SJSA1 (cell line): ENCODE measurements around the gene TLCD3B. TPM values are rescaled to one million over a fixed set of nuclear protein-coding genes. Genes with fewer than 3 reads are reported as not detected.

Source experiments
- DNase-seq, 2 experiments: peaks; one replicate each; pipeline ENCODE4 v3.0.0-alpha.2; 2015 to 2020; ENCODE audit warnings: low spot score in 2 of 2, low read depth in 1 of 2
- H3K27ac ChIP-seq: fragments of 250-450 bp; sonication (Bioruptor Pico); 2 replicates; pipeline ENCODE4 v1.5.1; 2020; ENCODE audit warnings: mild to moderate bottlenecking, moderate library complexity
- H3K27me3 ChIP-seq: fragments of 250-450 bp; sonication (Bioruptor Pico); replicated peaks from 2 replicates; pipeline ENCODE4 v1.5.1; 2020; ENCODE audit warnings: mild to moderate bottlenecking, moderate library complexity
- H3K36me3 ChIP-seq: fragments of 250-450 bp; sonication (Bioruptor Pico); 2 replicates; pipeline ENCODE4 v1.5.1; 2020; ENCODE audit warnings: mild to moderate bottlenecking
- H3K4me1 ChIP-seq: fragments of 250-450 bp; sonication (Bioruptor Pico); replicated peaks from 2 replicates; pipeline ENCODE4 v1.6.1; 2021; ENCODE audit warnings: mild to moderate bottlenecking
- H3K4me3 ChIP-seq: fragments of 250-450 bp; sonication (Bioruptor Pico); 2 replicates; pipeline ENCODE4 v1.5.1; 2020; ENCODE audit warnings: mild to moderate bottlenecking
- H3K9me3 ChIP-seq: fragments of 250-450 bp; sonication (Bioruptor Pico); replicated peaks from 2 replicates; pipeline ENCODE4 v1.5.1; 2020; ENCODE audit warnings: mild to moderate bottlenecking
- total RNA-seq: library from RNA; depleted of rRNA; stranded (reverse); fragments of >200 nt; shearing (Covaris generic); gene quantifications from 2 replicates; pipeline ENCODE4 v1.2.3, GENCODE V29; 2014

The TLCD3B gene
- total RNA-seq, 1 experiment from 2014 or later = 0.55 TPM

DNA sequence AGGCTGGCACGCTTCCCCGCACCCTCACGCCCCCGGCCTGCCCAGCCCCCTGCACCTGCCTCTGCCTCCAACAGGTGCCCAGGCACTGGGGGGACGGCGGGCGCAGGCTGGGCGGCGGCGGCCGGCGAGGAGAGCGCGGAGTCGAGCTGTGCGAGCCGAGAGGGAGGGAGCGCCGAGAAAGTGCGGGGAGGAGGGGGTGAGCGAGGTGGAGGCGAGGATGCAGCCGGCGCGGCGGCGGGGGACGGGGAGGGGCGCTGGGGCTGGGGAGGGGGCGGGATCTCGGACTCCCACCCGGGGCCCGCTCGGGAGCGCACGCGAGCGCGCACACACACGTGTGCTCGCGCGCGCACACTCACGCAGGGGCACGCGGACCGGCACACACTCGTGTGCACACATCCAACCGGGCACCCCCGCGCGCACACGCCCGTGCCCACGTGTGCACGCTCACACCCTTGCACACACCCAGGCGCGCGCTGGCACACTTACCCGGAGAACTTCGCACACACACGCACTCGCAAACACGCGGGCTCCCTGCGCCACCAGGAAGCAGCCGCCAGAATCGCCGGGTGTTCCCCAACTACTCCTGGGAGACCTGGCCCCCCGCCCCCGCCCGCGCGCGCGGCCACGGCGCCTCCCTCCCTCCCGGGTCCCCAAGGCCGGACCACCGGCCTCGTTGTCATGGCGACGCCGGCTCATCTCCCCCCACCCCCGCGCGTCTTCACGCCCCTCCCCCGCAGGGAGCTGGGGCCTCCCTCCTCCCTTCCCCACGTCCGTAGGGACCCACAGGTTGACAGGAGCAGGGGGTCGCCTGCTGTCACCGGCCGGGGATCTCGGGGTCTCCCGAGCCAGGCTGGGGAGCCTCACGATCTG, 20.0 kb downstream of the TLCD3B start, which contains the start of gene DOC2A:
Gene DOC2A (minus strand): TSS at position 184 of the 870 bp plus-strand sequence. CDS start 805 bp downstream, outside the sequence.
- Histone ChIP-seq H3K27me3 (peaks cover 20% of the 10 kb centered on the region), H3K9me3 (no peaks in the 10 kb centered on the region), H3K4me1 (no peaks in the 10 kb centered on the region), H3K27ac (no peak within 1 kb of the TSS), H3K4me3 (no peak within 1 kb of the TSS), H3K36me3 (peaks cover 1% of the 10 kb centered on the region)
- DNase-seq = no peak

DNA sequence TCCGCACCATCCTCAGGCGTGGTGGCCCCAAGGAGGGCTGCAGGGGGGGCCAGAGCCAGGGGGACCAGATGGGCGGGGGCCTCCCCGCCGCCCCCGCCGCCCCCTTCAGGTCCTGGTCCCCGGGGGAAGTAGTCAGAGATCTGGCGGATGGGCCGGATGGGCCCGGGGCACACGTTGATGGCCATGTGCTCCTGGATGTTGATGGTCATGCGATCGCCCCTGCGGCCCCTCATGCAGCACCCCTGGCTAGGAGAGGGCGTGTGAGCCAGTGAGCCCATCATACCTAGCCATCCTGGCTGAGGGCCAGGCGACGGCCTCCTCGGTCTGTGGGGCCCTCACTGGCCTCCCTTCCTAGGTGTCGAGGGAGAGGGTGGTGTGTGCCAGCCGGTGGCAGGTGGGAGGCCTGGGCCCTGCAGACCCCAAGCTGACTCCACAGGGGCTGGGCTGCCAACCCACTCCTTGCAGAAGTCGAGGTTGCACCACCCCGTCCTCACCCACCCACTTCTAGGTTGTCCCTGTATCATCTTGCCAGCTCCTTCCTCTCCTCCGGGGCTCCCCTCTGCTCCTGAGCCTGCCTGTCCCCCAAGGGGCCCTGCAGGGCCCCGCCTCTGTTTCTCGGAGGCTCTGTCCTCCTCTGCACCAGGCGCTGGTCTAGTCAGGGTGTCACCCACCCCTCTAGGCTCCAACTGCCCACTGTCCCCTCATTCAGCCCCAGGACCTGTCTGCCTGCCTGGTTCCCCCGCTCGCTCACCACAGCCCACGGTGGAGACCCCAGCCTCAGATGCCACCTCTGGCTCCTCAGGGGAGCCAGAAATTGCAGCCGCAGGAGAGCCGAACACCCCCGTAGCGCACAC, 20.9 kb downstream of the TLCD3B start:
- H3K27ac ChIP-seq = no peak overlapping the region
- no peaks in the 10 kb centered on the region for H3K9me3 ChIP-seq
- H3K36me3 ChIP-seq = peaks cover 5% of the 10 kb centered on the region
- H3K27me3 ChIP-seq = peaks cover 20% of the 10 kb centered on the region
- DNase-seq = no peak
- no peak overlapping the region for H3K4me3 ChIP-seq
- no peaks in the 10 kb centered on the region for H3K4me1 ChIP-seq

DNA sequence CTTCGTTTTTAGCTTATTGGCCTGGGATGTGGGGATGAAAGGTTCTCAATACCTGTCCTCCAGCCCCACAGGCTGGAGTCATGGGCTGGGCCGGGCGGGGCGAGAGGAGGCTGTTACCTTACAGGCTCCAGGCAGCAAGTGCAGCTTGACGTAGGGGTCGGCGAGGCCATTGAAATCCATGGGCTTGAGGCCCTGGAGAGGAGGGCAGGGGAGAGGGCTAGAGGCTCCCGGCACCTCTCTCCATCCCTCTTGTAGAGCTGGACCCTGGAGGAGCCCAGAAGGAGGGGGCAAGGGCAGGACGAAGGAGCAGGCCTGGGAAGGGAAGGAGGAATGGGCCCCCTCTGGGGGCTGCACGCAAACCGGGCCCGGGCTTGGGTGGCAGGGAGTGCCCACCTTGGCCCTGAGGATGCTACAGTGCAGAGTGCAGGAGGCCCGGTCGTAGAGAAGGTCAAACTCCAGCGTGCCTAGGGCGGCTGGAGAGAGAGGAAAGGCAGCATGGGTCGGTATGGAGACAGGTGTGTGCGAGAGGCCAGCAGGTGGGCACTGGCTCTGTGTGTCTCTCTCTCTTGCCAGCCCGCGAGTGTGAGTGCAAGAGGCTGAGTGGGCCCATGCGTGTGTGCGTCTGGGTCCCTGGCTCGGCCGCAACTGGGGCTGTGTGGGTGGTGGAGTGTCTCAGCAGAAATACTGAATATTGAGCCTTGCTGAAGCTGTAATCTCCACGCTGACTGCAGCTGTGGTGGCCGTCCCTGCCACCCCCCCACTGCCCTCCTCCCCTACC, 21.8 kb downstream of the TLCD3B start:
- Histone ChIP-seq H3K4me1 (no peaks in the 10 kb centered on the region), H3K27ac (no peak overlapping the region), H3K27me3 (peaks cover 20% of the 10 kb centered on the region), H3K36me3 (peaks cover 12% of the 10 kb centered on the region), H3K4me3 (no peak overlapping the region), H3K9me3 (no peaks in the 10 kb centered on the region)
- no peak for DNase-seq

DNA sequence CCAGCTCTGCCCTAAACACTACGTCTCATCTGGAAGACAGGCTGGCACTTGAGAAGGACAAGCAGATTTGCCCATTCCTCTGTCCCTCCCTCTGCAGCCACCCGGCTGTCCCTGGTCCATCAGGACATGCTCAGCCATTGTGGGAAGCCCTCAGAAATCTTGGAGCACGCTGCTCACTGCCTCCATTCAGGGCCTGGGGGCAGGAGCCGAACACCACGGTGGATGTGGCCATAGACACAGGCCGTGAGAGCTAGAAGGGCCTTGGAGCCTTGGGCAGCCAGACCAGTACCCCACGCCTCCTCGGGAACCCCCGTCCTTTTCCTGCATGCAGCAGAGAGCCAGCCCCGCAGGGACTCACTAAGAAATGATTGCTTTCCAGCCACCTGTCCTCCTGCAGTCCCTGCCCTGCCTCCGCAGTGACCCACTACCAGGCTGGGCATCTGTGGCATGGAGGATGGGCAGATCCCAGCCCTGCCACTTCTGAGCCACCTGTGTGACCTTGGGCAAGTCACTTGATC, 23.6 kb downstream of the TLCD3B start:
- H3K4me3 ChIP-seq = no peak overlapping the region
- H3K4me1 ChIP-seq = no peaks in the 10 kb centered on the region
- H3K36me3 ChIP-seq = peaks cover 18% of the 10 kb centered on the region
- DNase-seq = no peak
- H3K27me3 ChIP-seq = peaks cover 20% of the 10 kb centered on the region
- H3K27ac ChIP-seq = no peak overlapping the region
- H3K9me3 ChIP-seq = no peaks in the 10 kb centered on the region

DNA sequence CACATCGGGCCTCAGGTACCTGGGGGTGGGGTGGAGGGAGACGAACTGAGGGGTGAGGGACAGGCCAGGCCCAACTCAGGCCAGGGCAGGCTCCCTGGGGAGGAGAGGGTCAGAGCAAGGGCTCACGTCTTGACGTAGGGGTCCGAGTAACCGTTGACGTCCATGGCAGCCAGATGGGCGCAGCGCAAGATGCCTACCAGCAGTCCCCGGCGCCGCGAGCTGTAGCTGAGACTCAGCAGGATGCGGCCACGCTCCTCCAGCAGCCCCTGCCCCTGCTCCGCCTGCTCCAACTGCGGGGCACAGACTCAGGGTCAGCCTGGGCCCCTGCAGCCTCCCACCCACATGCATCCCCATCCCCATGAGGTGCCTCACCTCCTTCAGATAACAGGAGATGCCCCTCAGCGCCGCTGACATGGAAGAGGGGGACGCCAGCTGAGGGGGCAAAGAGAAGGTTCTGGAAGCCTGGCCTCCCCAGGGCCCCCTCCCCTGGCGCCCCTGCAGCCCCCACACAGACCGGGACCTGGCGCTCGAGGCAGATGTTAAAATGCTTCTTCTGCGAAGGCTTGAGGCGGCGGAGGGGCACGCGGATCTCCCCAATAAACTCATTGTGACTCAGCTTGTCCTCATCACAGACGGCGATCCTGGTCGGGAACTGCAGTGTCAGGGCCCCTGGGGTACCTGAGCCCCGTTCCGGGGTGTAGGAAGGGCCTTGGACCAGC, 24.3 kb downstream of the TLCD3B start:
- Histone ChIP-seq H3K27me3 (peaks cover 16% of the 10 kb centered on the region), H3K4me1 (no peaks in the 10 kb centered on the region), H3K36me3 (peaks cover 20% of the 10 kb centered on the region), H3K4me3 (no peak overlapping the region), H3K9me3 (no peaks in the 10 kb centered on the region), H3K27ac (no peak overlapping the region)
- no peak for DNase-seq

DNA sequence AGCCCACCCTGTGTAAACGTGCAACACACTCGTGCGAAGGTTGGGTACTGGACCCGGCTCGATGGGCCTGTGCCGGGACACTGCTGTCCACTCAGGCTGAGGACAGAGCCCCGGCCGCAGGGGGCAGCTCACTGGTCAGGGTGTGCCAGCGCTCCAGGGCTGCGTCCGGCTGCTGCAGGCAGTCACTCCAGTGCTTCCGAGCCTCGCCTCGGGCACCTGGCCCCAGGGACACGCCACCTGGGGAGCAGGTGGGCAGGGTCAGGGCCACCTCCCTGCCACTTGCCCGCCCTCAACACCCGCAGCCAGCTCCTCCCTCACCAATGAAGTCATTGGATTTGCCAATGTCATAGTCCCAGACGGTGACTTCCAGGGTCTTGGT, 25.0 kb downstream of the TLCD3B start:
- Histone ChIP-seq H3K36me3 (peaks cover 25% of the 10 kb centered on the region), H3K9me3 (no peaks in the 10 kb centered on the region), H3K4me1 (no peaks in the 10 kb centered on the region), H3K27me3 (peaks cover 11% of the 10 kb centered on the region), H3K27ac (no peak overlapping the region), H3K4me3 (no peak overlapping the region)
- DNase-seq = no peak

DNA sequence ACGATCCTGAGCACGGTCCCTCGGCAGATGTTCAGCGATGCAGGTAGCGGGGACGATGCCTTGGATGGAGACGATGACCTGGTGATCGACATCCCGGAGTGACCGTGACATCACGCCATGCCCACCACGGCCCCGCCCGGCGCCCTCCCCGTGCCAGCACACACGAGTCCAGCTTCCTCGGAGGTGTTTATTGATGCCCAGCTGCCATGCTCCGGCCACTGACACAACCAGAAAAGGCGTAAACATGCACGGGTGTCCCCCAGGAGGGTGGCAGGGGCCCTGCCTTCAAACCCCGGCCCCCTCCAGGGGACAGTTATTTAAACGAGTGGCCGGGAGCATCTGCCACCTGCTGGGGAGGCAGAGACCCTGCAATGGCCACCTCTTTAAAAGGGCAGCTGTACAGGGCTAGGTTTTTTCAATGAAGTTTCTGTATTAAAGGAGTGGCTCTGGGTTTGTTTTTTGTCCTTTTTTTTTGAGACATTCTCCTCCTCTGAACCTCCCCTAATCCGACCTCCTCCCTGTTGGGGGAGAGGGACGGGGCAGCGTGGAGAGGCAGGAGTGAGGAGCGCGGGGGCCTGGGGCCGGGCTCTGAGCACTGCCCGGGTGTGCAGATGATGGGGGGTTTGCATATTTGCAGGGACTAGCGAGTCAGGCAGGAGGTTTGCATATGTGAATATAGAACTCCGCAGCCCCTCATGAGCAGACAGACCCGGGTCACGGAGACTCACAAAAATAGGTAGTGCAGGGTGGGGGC, 25.6 kb downstream of the TLCD3B start:
- DNase-seq = peak in 1 of 2 experiments; percentile 42
- H3K4me1 ChIP-seq = no peaks in the 10 kb centered on the region
- H3K9me3 ChIP-seq = no peaks in the 10 kb centered on the region
- H3K27ac ChIP-seq = no peak overlapping the region
- no peak overlapping the region for H3K4me3 ChIP-seq
- peaks cover 7% of the 10 kb centered on the region for H3K27me3 ChIP-seq
- H3K36me3 ChIP-seq = peaks cover 31% of the 10 kb centered on the region

DNA sequence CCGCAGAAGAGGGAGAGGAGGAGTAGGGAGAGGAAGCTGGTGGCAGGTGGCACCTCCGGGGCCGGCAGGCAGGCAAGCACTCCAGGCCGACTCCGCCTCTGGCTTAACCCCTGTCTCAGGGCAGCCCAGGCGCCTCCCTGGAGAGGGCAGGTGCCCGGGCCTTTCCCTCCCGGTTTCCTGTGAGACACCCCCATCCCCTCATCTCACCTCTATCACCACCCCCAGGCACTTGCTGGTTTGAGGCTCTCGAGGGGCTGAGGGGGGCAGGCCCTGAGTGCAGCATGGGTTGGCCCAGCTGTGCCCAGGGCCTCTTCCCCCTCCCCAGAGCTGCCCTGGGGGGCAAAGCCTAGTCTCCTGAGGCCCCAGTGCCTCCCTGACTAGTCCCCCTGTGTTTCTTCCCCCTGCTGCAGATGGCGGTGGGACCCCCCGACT, 26.2 kb downstream of the TLCD3B start:
- Histone ChIP-seq H3K4me1 (no peaks in the 10 kb centered on the region), H3K9me3 (no peaks in the 10 kb centered on the region), H3K27ac (no peak overlapping the region), H3K4me3 (no peak overlapping the region), H3K27me3 (peaks cover under 1% of the 10 kb centered on the region), H3K36me3 (peaks cover 36% of the 10 kb centered on the region)
- DNase-seq = no peak

DNA sequence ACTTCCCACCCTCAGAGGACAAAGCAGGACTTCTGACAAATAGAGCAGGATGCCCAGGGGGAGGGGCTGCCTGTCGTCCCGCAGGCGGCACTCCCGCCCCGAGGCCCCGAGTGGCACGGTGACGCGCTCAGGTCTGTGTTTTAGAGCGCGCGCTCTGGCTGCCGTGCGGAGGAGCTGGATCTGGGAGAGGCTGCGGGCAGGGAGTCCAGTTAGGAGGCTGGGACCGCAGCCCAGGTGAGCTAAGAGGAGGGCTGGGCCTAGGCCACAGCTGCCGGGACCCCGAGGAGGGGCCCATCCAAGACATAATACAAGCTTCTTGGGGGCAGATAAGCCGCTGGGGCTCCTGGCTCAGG, 26.7 kb downstream of the TLCD3B start:
- no peak overlapping the region for H3K4me3 ChIP-seq
- H3K36me3 ChIP-seq = peaks cover 40% of the 10 kb centered on the region
- no peak for DNase-seq
- no peaks in the 10 kb centered on the region for H3K9me3 ChIP-seq
- no peaks in the 10 kb centered on the region for H3K4me1 ChIP-seq
- no peaks in the 10 kb centered on the region; the same call in 1 of the 2 replicates for H3K27me3 ChIP-seq
- no peak overlapping the region for H3K27ac ChIP-seq

DNA sequence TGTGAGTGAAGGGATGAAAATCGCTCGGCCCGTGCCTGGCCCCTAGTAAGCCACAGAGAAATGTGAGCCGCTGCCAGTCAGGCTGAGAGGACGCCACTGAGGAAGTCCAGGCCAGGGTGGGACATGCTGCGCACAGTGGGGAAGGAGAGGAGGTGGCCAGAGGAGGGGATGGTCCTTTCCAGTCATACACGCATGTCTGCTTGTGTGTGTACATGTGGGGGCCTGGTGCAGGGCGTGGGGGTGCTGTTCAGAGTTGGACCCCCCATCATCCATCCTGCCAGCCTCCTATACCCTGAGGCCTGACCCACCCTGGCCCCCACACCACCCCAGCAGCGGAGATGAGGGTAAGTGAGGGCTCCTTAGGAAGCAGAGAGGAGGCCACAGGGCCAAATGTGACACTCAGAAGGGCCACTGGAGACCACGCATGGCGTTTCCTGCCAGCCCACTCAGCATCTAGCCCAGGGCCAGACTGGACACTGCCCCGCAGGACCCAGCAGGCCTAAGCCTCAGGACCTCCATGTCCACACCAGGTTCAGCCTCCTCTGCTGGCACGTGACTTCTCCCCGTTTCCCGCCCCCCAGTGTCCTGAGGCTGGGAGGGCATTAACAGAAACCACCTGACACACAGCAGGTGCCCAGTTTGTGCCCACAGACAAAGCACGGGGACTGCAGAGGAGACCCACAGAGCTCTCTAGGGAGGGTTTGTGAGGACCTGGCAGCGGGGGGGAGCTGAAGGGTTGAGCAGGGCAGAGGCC, 27.2 kb downstream of the TLCD3B start:
- Histone ChIP-seq H3K27ac (no peak overlapping the region), H3K4me3 (no peak overlapping the region), H3K27me3 (no peaks in the 10 kb centered on the region; the same call in 1 of the 2 replicates), H3K4me1 (no peaks in the 10 kb centered on the region), H3K9me3 (no peaks in the 10 kb centered on the region), H3K36me3 (peaks cover 42% of the 10 kb centered on the region)
- DNase-seq = no peak

DNA sequence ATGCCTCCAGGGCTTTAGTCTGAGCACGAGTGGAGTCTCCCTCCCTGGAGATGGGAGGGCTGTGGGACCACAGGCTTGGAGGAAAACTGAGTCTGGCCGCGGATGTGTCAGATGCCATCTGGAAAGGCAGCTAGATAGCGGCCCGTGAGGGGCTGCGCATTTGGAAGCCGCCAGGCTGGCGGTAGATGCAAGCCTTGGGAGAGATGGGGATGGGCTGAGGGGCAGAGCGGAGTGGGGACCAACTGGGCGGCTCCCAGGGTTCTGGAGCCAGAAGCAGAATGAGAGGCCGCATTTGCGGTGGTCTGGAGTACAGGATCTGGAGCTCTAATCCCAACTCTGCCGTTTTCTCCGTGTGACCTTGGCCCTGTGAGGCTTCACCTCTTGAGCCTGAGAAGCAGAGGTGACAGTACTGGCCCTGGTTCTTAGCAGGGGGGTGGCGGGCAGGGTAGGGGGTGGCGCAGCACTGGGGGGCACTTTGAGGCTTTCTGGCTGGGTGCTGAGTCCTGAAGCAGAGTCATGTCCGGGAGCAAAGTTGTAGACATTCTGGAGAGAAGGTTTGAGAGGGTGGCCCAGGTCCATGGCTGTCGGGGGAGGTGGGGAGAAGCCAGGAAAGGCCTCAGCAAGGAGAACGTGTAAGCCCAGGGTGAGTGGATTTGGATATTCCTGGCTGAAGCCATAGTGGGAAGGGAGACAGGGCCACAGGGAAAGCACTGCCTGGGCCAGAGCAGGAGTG, 28.3 kb downstream of the TLCD3B start:
- Histone ChIP-seq H3K4me3 (no peak overlapping the region), H3K4me1 (no peaks in the 10 kb centered on the region), H3K9me3 (no peaks in the 10 kb centered on the region), H3K27ac (no peak overlapping the region), H3K36me3 (peaks cover 48% of the 10 kb centered on the region), H3K27me3 (no peaks in the 10 kb centered on the region)
- no peak for DNase-seq
